Stimulated activated CD8-positive, alpha-beta memory T cell treated with anti-CD3 and anti-CD28 coated beads, Interleukin-4, amount 100 ng/mL, for 48 hours (primary cell): ENCODE measurements around the gene SPATA25.
"Not testable (repeated sequence)": the region's sequence is repeated elsewhere in the genome, so short reads cannot be mapped to it uniquely, and the experiment has no call there.

Experiments
- DNase-seq: peaks from one replicate; pipeline ENCODE4 v3.0.0-alpha.2; 2020

SPATA25 gene

DNA sequence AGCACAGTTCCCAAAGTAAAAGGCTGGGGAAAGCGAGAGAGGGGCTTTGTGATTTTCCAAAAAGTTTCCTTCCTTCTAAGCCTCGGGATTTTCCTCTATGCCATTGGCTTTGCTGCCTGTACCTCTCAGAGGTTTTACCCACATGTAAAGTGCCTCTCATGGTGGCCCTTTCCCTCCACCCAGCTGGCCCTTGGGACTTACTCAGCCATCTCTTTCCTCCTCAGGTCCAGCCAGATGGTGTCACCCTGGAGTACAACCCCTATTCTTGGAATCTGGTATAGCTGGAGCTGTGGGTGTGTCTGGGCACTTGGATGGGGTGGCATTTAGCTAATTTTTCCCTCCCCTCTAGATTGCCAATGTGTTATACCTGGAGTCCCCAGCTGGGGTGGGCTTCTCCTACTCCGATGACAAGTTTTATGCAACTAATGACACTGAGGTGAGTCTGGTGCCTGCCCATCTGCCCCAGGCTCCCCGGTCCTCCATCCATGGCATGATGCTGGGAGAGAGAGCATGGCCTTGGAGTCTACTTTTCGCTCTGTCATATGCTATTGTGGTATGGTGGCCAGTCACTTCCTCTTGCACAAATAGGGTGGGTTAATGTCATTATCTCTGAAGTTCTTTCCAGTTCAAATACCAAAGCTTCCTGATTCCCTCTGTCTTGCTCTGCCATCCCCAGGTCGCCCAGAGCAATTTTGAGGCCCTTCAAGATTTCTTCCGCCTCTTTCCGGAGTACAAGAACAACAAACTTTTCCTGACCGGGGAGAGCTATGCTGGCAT is 4.8 kb upstream of the SPATA25 start:
- no peak for DNase-seq

GRCh38 chr20:45890985-45891983 is 3.9 kb upstream of the SPATA25 start, which contains the start of the genes CTSA and NEURL2:
TSS of gene CTSA (plus strand) at chr20:45891335. CDS start at chr20:45891569, 234 bp downstream.
TSS of gene NEURL2 (minus strand) at chr20:45891208. CDS start at chr20:45890991, 217 bp downstream.
- DNase-seq, result peak; percentile 92

- peak; percentile 72 for DNase-seq
Observed at GRCh38 chr20:45890077-45890984, 2.9 kb upstream of the SPATA25 start.

DNA sequence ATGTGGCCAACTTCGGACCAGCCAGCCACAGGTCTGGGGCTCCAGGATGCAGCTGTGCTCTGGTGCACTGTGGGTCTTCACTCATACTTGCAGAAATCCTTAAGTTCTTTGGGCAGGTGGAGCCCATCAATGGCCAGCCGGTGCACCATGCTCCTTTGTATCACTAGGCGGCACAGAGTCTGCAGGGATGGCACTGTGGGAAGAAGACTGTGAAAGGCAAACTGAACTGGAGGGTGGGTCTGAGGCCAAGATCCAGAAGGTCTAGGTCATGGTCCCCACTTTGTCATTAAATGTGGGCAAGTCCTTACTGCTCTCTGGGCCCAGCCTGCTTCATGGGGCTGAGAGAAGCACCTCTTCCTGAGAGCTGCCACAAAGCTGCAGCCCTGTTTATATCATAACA is 1.3 kb upstream of the SPATA25 start:
- DNase-seq, result no peak

- DNase-seq, result no peak
Observed at GRCh38 chr20:45886590-45887345, 654 bp downstream of the SPATA25 start.

GRCh38 chr20:45883100-45883469 is 4.3 kb downstream of the SPATA25 start:
- DNase-seq, result no peak

GRCh38 chr20:45882469-45883099 is 4.8 kb downstream of the SPATA25 start:
- no peak for DNase-seq

DNA sequence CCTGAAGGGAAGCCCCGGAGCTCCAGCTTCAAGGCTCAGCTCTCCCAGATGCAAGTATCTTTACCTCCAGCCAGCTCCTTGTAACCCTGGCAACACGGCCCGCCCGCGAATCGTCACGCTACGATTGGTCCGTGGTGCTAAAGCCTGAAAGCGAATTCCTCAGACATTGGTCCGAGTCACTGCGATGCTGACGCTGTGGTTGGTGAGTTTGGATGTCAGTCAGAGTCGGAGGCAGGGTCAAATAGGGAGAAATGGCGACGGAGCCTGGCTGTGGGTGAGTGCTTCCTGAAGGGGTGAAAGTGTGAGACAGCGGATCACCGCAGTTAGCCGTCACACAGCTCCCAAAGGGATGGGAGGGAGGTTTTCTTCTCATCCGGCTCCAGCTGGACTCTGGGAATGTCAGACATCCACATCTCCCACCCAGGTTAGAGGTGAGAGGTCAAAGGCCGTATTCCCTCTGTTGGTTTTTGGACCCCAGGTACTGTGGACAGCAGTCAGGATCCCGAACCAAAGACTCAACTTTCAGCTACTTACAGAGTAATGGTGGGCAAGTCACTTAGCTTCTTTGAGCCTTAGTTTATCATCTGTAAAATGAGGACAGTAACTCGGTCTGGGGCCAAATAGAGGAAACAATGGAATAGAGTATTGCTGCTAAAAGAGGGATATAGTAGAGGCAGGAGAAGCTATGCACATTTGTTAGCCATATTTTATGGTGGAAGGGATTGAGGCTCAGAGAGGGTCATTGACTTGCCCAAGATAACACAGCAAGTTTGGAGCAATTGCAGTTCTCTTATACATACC is 6.2 kb downstream of the SPATA25 start, which contains the start of gene ZSWIM1:
TSS of gene ZSWIM1 (plus strand) at position 240 of the 801 bp plus-strand sequence. CDS start 1,366 bp downstream, outside the sequence.
- DNase-seq, result peak; percentile 100

DNA sequence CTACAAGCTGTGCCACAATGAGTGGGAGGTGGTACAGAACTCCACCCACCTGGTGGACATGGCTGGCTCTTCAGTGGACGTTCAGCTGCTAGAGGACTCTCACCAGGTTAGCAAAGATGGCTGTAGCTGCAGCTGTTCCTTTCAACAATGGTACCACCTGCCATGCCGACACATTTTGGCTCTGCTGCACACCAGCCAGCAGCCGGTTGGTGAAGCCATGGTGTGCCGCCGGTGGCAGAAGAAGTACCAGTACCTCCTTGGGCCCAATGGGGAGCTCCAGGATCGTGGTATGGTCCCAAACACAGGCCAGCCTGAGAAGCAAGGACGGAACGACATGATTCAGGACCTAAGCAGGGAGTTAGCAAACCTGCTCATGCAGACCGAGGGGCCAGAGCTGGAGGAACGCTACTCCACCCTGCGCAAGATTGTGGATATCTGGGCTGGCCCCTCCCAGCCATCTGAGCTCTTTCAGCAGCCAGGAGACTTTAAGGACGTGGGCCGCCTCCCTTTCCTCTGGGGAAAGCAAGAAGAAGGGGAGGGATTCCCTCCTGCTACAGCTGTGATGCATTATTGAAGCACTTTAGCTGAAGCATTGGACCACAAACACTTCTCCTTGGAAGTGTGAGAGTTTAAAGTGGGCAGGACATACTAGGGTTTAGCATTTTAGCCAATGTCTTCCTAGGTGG is 9.2 kb downstream of the SPATA25 start:
- no peak for DNase-seq

DNA sequence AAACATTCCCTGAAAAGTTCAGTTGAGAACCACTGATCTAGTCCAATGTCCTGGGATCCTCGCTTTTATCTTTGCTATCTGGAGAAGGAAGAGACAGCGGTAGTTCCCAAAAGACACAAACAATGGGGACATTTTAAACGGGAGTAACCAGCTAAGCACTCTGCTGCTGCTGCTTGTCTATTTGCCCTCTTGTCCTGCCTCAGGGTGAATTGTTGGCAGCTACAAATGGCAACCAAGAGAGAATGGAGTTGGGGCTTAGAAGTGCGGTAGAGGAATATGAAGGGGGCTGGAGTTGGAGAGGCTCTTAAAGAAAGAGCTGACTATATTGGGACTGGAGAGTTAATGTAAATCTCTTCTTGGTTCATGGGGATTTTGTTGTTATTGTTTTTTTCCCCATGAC is 12.8 kb downstream of the SPATA25 start:
- DNase-seq, result no peak

- DNase-seq, result not testable (repeated sequence)
Observed at GRCh38 chr20:45874104-45874481, 13.3 kb downstream of the SPATA25 start.

DNA sequence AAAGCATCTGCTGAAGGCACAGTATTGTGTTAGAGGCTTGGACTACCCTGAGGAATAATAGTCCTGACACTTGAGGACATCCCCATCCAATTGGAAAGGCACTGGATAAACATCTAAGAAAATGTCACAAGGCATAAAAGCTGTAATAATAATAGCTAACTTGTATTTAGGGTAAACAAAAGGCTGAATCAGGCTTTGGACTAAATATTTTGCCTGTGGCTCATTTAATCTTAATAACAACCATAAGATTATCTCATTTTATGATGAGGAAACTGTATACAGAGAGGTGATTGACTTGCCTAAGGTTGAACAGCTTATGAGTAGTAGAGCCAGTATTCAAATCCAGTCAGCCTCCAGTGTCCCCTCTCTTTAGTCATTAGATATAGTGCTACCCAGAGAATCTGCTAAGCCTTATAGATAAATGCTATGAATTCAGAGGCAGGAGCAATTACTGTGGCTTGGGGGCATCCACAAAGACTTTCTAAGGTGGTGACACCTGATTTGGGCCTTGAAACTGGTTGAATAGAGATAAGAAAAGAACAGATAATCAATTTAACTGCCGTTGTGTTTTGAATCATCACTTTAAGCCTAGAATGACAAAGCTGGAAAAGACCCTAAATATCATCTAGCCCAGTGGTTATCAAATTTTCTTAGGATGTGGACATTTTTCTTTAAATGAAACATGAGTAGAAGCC is 13.9 kb downstream of the SPATA25 start:
- DNase-seq, result no peak

DNA sequence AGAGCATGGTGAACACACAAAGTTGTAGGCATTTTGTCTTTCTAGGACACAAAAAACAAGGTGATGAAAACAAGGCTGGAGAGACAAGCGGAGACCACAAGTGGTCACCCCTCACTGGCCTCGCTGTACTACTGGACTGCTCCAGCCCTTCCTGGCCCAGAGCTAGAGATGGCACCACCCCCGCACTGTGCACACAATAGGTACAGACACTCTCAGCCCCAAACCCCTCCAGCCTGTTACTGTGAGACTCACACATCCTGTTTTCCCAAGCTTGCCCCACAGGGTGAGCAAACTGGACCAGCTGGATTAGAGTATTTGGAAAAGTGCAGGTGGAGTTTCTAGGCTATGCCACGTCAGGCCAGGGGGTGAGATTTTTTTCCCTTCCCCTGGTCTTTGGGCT is 14.8 kb downstream of the SPATA25 start:
- no peak for DNase-seq

GRCh38 chr20:45867819-45868176 is 19.6 kb downstream of the SPATA25 start:
- DNase-seq, result no peak

DNA sequence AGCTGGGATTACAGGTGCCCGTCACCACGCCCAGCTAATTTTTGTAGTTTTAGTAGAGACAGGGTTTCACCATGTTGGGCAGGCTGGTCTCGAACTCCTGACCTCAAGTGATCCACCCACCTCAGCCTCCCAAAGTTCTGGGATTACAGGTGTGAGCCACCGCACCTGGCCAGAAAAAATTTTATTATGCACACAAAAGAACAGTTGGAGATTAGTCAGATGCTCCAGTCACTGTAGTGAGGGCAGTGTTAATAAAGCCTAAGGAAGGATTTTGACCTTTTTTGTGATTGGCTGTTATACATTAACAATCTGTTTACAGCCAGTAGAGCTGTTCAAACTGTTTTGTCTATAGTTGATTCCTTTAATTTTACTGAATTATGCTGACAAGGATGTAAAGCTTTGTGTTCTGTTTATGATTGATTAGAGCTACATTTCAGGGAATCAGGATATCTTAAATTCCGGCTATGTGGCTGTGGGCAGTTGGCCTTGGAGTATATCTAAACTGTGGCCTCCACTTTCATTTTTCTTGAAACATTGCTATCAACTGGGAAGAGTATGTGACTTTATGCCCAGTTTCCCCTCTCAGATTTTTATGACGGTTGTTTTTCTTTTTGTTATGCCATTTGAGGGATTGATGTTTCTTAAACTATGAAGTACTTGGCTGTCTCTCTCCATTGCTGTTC is 20.1 kb downstream of the SPATA25 start:
- DNase-seq, result no peak

DNA sequence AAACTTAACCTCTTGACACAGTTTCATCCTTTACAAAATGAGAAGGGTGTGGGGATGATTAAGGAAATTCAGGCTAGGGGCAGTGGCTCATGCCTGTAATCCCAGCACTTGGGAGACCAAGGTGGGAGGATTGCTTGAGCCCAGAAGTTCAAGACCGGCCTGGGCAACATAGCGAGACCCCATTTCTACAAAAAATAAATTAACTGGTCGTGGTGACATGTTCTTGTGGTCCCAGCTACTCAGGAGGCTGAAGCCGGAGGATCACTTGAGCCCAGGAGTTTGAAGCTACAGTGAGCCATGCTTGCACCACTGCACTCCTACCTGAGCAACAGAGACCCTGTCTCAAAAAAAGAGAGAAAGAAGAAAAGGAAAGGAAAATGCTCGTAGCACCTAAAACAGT is 21.0 kb downstream of the SPATA25 start:
- DNase-seq, result no peak

DNA sequence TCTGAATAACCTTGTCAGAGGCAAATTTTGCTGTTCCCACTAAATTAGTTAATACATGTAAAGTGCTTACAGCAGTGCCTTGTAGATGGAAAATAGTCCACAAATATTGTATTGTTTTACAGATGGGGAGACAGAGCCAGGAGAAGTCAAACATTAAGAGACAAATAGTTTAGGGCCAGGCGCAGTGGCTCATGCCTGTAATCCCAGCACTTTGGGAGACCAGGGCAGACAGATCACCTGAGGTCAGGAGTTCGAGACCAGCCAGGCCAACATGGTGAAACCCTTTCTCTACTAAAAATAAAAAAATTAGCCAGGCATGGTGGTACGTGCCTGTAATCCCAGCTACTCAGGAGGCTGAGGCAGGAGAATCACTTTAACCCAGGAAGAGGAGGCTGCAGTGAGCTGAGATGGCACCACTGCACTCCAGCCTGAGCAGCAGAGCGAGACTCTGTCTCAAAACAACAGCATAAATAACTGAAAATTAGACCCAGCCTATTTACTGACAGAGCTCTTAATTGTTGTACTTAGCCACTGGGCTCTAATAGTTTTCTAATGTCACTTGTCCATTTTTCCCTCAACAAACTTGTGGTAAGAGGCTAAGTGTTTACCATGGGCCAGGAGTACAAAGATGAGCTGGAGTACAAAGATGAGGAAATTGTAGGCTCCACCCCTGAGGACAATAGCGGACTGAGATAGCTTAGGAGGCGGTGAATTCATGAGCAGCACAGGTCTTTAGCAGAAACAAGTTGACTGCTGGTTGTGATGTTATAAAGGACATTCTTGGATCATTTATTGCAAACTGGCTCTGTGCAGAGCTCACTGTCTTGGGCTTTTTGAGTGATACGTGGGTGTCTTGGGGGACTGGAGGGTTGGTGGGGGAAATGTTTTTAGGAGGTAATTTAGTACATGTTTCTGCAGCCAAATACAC is 23.6 kb downstream of the SPATA25 start:
- DNase-seq, result no peak
